SK-N-MC (cell line): ENCODE data around the gene VIPAS39.

Experiments
- DNase-seq: peaks from one replicate; pipeline ENCODE4 v3.0.0-alpha.2; 2011; ENCODE audit warnings: low read depth, low spot score
- H3K27ac ChIP-seq: fragments of 200-600 bp; sonication (generic); 2 replicates; pipeline ENCODE4 v1.5.1; 2016; ENCODE audit warnings: mixed run types
- H3K36me3 ChIP-seq: fragments of 200-600 bp; sonication (generic); 2 replicates; pipeline ENCODE4 v1.6.1; 2017; ENCODE audit warnings: antibody characterized with exemption, low read length, mixed read lengths; ENCODE audit not compliant: insufficient read depth
- H3K4me3 ChIP-seq: fragments of 200-600 bp; sonication (generic); 2 replicates; pipeline ENCODE4 v1.5.1; 2016
- H3K9ac ChIP-seq: fragments of 200-600 bp; sonication (generic); 2 replicates; pipeline ENCODE4 v1.8.0; 2017; ENCODE audit warnings: mixed run types, mixed read lengths; ENCODE audit not compliant: insufficient read length
- H3K9me3 ChIP-seq: fragments of 200-600 bp; sonication (generic); 2 replicates; pipeline ENCODE4 v1.6.1; 2017; ENCODE audit warnings: low read depth, mild to moderate bottlenecking, antibody characterized with exemption, low read length, moderate library complexity, mixed read lengths
- EZH2 ChIP-seq: fragments of 200-600 bp; sonication (generic); IDR thresholded peaks from one replicate; pipeline ENCODE4 v1.6.1; 2017; ENCODE audit warnings: antibody characterized with exemption
- FOXP2 ChIP-seq: optimal IDR thresholded peaks from 2 replicates; pipeline ENCODE3; 2011; ENCODE audit warnings: mild to moderate bottlenecking, moderate library complexity; ENCODE audit not compliant: insufficient read depth; ENCODE audit errors: extremely low read length, control extremely low read depth
- POLR2AphosphoS5 ChIP-seq: IDR thresholded peaks from 2 replicates; pipeline ENCODE4 v1.6.1; 2012; ENCODE audit warnings: mild to moderate bottlenecking, low read depth, low read length, borderline replicate concordance

The VIPAS39 gene

GRCh38 chr14:77457522-77458248 is at the start of gene VIPAS39, which contains the start of gene AHSA1:
TSS of gene VIPAS39 (minus strand) at chr14:77457601. CDS start at chr14:77454102, 3,499 bp downstream.
TSS of gene AHSA1 (plus strand) at chr14:77458093. CDS start at chr14:77458190, 97 bp downstream.
- Histone ChIP-seq H3K9ac (peak within 1 kb of the TSS; percentile 98), H3K36me3 (peaks cover 31% of the 10 kb centered on the region), H3K4me3 (peak within 1 kb of the TSS; percentile 98), H3K27ac (peak within 1 kb of the TSS; percentile 98), H3K9me3 (no peaks in the 10 kb centered on the region)
- DNase-seq, result peak; percentile 99
- TF ChIP-seq POLR2AphosphoS5, result peak; percentile 93
- no peak for TF ChIP-seq EZH2

- no peak overlapping the region for H3K27ac ChIP-seq
- H3K36me3 ChIP-seq, result no peaks in the 10 kb centered on the region
- DNase-seq, result no peak
- H3K4me3 ChIP-seq, result no peak overlapping the region
- no peaks in the 10 kb centered on the region for H3K9me3 ChIP-seq
- no peak for TF ChIP-seq POLR2AphosphoS5
- no peak for TF ChIP-seq EZH2
- no peak for TF ChIP-seq FOXP2
- no peak overlapping the region for H3K9ac ChIP-seq
Measured at GRCh38 chr14:77505031-77505430, 47.6 kb upstream of the VIPAS39 start.

- Histone ChIP-seq H3K9me3 (no peaks in the 10 kb centered on the region), H3K9ac (no peak overlapping the region), H3K27ac (no peak overlapping the region), H3K36me3 (no peaks in the 10 kb centered on the region), H3K4me3 (no peak overlapping the region)
- no peak for DNase-seq
- TF ChIP-seq POLR2AphosphoS5 (no peak), FOXP2 (no peak), EZH2 (no peak)
Measured at GRCh38 chr14:77503138-77503537, 45.7 kb upstream of the VIPAS39 start.

- Histone ChIP-seq H3K4me3 (no peak overlapping the region), H3K9me3 (no peaks in the 10 kb centered on the region), H3K36me3 (no peaks in the 10 kb centered on the region), H3K27ac (no peak overlapping the region), H3K9ac (no peak overlapping the region)
- DNase-seq, result no peak
- TF ChIP-seq FOXP2 (no peak), EZH2 (no peak), POLR2AphosphoS5 (no peak)
Measured at GRCh38 chr14:77502109-77502782, 44.8 kb upstream of the VIPAS39 start.

- H3K27ac ChIP-seq, result no peak overlapping the region
- DNase-seq, result no peak
- TF ChIP-seq EZH2 (no peak), POLR2AphosphoS5 (no peak), FOXP2 (no peak)
Measured at GRCh38 chr14:77498984-77499527, 41.7 kb upstream of the VIPAS39 start.

GRCh38 chr14:77498120-77498979 is 40.9 kb upstream of the VIPAS39 start, which contains the start of gene ISM2:
TSS of gene ISM2 (minus strand) at chr14:77498816. CDS start at chr14:77498793, 23 bp downstream.
- H3K9ac ChIP-seq, result no peak within 1 kb of the TSS
- no peaks in the 10 kb centered on the region for H3K9me3 ChIP-seq
- peak within 1 kb of the TSS; percentile 79 for H3K4me3 ChIP-seq
- H3K27ac ChIP-seq, result no peak within 1 kb of the TSS
- H3K36me3 ChIP-seq, result no peaks in the 10 kb centered on the region
- DNase-seq, result no peak
- TF ChIP-seq EZH2, result no peak
- TF ChIP-seq POLR2AphosphoS5, result no peak
- TF ChIP-seq FOXP2, result no peak

More at GRCh38 chr14:77498984-77499527, 41.7 kb upstream of the VIPAS39 start:
- peak overlapping the region; percentile 79 for H3K4me3 ChIP-seq
- H3K36me3 ChIP-seq, result no peaks in the 10 kb centered on the region
- no peak overlapping the region for H3K9ac ChIP-seq
- H3K9me3 ChIP-seq, result no peaks in the 10 kb centered on the region

- TF ChIP-seq FOXP2 (no peak), EZH2 (no peak), POLR2AphosphoS5 (no peak)
- DNase-seq, result no peak
- no peaks in the 10 kb centered on the region for H3K9me3 ChIP-seq
- H3K9ac ChIP-seq, result no peak overlapping the region
- H3K36me3 ChIP-seq, result no peaks in the 10 kb centered on the region
- H3K4me3 ChIP-seq, result no peak overlapping the region
- H3K27ac ChIP-seq, result no peak overlapping the region
Measured at GRCh38 chr14:77495334-77495733, 37.9 kb upstream of the VIPAS39 start.

- H3K4me3 ChIP-seq, result no peak overlapping the region
- no peak for DNase-seq
- TF ChIP-seq FOXP2 (no peak), EZH2 (no peak), POLR2AphosphoS5 (no peak)
- no peak overlapping the region for H3K9ac ChIP-seq
- H3K36me3 ChIP-seq, result no peaks in the 10 kb centered on the region
- no peak overlapping the region for H3K27ac ChIP-seq
- no peaks in the 10 kb centered on the region for H3K9me3 ChIP-seq
Measured at GRCh38 chr14:77491056-77491455, 33.7 kb upstream of the VIPAS39 start.
